ENCODE measurements around the gene SPDYE5. TPM values are rescaled to one million over a fixed set of nuclear protein-coding genes. Genes with fewer than 3 reads are reported as not detected.
"Not testable (repeated sequence)": the region's sequence is repeated elsewhere in the genome, so short reads cannot be mapped to it uniquely, and the experiment has no call there.

SPDYE5 gene, protein sequence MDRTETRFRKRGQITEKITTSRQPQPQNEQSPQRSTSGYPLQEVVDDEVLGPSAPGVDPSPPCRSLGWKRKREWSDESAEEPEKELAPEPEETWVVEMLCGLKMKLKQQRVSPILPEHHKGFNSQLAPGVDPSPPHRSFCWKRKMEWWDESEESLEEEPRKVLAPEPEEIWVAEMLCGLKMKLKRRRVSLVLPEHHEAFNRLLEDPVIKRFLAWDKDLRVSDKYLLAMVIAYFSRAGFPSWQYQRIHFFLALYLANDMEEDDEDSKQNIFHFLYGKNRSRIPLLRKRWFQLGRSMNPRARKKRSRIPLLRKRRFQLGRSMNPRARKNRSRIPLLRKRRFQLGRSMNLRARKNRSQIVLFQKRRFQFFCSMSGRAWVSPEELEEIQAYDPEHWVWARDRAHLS
- polyA plus RNA-seq (2013, experiment 1 of 4), result not detected
- polyA plus RNA-seq (2013, experiment 2 of 4), result not detected
- not detected for polyA plus RNA-seq (2013, experiment 3 of 4)
- polyA plus RNA-seq (2013, experiment 4 of 4), result not detected

DNA sequence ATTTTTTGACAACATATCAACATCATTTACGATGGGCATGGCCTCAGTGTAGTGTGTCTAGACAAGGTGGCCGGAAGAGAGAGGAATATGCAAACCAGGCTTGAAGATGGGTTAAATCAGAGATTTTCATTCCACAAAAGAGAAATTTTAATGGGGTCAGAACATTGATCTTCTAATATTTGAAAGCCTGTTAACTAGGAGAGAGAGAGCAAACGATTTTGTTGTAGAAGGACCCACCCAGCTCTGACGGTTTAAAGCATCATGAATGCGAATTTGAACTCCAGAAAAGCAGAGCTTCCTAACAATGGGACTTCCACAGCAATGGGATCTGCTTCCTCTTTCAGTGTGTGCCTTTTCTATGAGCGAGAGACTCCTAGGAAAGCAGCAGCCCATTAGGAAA lies at the start of gene SPDYE5:
TSS of gene SPDYE5 (plus strand) at position 301 of the 400 bp plus-strand sequence. CDS start 1,728 bp downstream, outside the sequence.
- H3K27me3 ChIP-seq (ENCODE audit: control insufficient read depth, insufficient read depth, low read length, poor library complexity, severe bottlenecking); H3K36me3 ChIP-seq (ENCODE audit: control insufficient read depth, insufficient read depth, low read length); H3K4me1 ChIP-seq (ENCODE audit: control insufficient read depth, insufficient read depth, low read length); H3K27ac ChIP-seq (ENCODE audit: insufficient read depth, low read depth, low read length, poor library complexity, severe bottlenecking); H3K4me3 ChIP-seq (ENCODE audit: insufficient read depth, low read depth, low read length); H3K9me3 ChIP-seq (ENCODE audit: control insufficient read depth, low read length): not testable (repeated sequence)
- WGBS, 2 experiments, result 89 to 98% methylated on average over 4 of the region's 6 CpGs

DNA sequence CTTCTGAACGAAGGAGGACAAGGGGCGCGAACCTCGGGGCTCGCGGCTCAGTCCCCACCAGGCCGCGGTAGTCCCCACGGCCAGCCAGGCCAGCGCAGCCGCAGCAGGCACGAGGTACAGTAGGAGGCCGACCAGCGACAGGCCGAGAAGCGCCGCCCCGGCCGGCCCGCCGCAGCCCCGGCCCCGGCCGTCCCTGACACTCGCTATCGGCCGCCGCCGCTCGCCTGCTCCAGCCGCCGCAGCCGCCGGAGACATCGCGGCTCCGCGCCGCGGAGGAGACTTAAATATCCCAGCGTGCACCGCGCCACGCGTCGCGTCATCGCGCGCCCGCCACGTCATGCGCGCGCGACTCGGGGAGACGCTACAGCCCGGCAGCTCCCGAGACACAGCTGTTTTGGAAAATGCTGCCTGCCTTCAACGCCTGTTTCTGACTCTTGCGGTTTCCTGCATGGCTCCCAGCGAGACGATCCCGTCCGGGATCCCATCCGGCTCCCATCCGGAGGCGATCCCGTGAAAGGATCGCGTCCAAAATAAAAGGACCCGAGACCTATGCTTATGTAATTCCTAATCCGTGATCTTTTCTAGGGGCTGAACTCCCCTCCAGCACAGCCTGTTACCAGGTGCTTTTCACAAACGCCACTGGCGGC lies 49.5 kb upstream of the SPDYE5 start:
- H3K27me3 ChIP-seq (ENCODE audit: control insufficient read depth, insufficient read depth, low read length, poor library complexity, severe bottlenecking); H3K9me3 ChIP-seq (ENCODE audit: control insufficient read depth, low read length); H3K4me1 ChIP-seq (ENCODE audit: control insufficient read depth, insufficient read depth, low read length): not testable (repeated sequence)
- 1% methylated on average over 22 to 27 of the region's 76 CpGs for WGBS, 2 experiments
- Histone ChIP-seq H3K4me3 (ENCODE audit: insufficient read depth, low read depth, low read length) (peak overlapping the region; percentile 45), H3K27ac (ENCODE audit: insufficient read depth, low read depth, low read length, poor library complexity, severe bottlenecking) (peak overlapping the region; percentile 67), H3K36me3 (ENCODE audit: control insufficient read depth, insufficient read depth, low read length) (peaks cover 12% of the 10 kb centered on the region)

DNA sequence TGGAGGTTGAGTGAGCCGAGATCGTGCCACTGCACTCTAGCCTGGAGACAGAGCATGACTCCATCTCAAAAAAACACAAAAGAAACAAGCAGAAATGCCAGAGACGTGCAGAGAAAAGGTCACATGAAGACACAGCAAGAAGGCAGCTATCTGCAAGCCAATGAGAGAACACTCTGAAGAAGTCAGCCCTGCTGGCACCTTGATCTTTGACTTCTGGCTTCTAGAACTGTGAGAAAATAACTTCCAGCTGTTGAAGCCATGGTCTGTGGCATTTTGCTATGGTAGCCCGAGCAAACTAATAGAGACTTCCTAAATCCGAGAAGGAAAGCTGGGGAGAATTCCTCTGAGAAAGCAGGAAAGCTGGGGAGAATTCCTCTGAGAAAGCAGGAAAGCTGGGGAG lies 42.2 kb upstream of the SPDYE5 start:
- not testable (repeated sequence) for H3K36me3 ChIP-seq (ENCODE audit: control insufficient read depth, insufficient read depth, low read length); H3K4me1 ChIP-seq (ENCODE audit: control insufficient read depth, insufficient read depth, low read length); H3K4me3 ChIP-seq (ENCODE audit: insufficient read depth, low read depth, low read length); H3K27ac ChIP-seq (ENCODE audit: insufficient read depth, low read depth, low read length, poor library complexity, severe bottlenecking); H3K27me3 ChIP-seq (ENCODE audit: control insufficient read depth, insufficient read depth, low read length, poor library complexity, severe bottlenecking); H3K9me3 ChIP-seq (ENCODE audit: control insufficient read depth, low read length)
- no CpG with 5 or more reads among the region's 5 CpGs for WGBS, 2 experiments

DNA sequence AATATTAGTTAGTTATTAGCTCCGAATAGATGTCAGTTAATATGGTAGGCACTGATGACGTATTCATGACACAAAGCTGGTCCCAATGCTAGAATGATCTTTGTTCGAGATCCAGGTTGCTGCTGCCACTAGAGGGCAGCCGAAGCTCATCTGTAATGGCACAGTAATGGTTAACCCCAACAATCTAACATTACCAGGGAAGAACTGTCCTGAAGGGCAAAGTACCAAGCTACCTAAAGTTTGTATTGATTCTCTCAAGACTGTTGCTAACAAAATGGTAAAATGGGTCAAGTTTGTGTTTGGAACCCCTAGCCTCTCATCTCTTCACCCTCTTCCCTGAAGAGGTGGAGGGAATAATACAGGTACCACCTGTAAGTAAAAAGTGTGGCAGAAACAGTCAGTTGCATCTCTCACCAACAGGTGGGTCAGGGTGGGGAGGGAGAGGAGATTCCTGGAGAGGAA lies 39.6 kb upstream of the SPDYE5 start:
- H3K27me3 ChIP-seq (ENCODE audit: control insufficient read depth, insufficient read depth, low read length, poor library complexity, severe bottlenecking); H3K27ac ChIP-seq (ENCODE audit: insufficient read depth, low read depth, low read length, poor library complexity, severe bottlenecking); H3K4me1 ChIP-seq (ENCODE audit: control insufficient read depth, insufficient read depth, low read length); H3K36me3 ChIP-seq (ENCODE audit: control insufficient read depth, insufficient read depth, low read length); H3K9me3 ChIP-seq (ENCODE audit: control insufficient read depth, low read length); H3K4me3 ChIP-seq (ENCODE audit: insufficient read depth, low read depth, low read length): not testable (repeated sequence)
- 28 to 55% methylated on average over 2 of the region's 4 CpGs for WGBS, 2 experiments

DNA sequence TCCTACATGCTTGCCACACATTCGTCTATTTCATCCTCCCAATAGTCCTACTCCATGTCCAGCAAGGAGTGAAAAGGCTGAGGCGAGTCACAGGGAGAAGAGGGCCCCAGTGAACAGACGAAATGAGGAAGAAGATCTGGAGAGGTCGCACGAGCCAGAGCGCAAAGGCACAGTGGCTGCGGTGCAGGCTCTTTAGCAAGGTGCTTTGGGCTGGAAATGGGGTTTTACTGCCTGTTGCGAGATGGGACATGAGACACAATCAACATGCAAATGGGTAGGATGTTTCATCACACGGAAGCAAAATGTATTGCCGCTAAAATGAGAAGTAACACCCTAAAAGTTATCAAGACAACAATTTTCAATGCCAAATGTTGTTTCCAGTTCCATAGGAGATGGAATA lies 35.7 kb upstream of the SPDYE5 start:
- not testable (repeated sequence) for H3K36me3 ChIP-seq (ENCODE audit: control insufficient read depth, insufficient read depth, low read length); H3K4me3 ChIP-seq (ENCODE audit: insufficient read depth, low read depth, low read length); H3K4me1 ChIP-seq (ENCODE audit: control insufficient read depth, insufficient read depth, low read length); H3K27ac ChIP-seq (ENCODE audit: insufficient read depth, low read depth, low read length, poor library complexity, severe bottlenecking); H3K9me3 ChIP-seq (ENCODE audit: control insufficient read depth, low read length); H3K27me3 ChIP-seq (ENCODE audit: control insufficient read depth, insufficient read depth, low read length, poor library complexity, severe bottlenecking)
- 97 to 98% methylated on average over 5 to 6 of the region's 10 CpGs for WGBS, 2 experiments

DNA sequence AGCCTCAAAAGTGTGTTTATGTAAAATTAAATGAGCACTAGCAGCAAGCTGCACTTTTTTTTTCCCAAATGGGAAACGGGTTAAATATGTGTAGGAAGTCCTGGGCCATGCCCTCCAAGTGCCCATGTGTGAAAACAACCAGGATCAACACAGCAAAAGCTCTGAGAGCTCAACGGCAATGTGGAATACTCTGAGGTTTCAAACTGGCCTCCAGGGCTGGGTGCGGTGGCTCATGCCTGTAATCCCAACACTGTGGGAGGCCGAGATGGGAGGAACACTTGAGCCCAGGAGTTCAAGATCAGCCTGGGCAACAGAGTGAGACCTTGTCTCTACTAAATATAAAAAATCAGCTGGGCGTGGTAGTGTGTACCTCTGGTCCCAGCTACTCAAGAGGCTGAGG lies 34.1 kb upstream of the SPDYE5 start:
- not testable (repeated sequence) for H3K27me3 ChIP-seq (ENCODE audit: control insufficient read depth, insufficient read depth, low read length, poor library complexity, severe bottlenecking); H3K9me3 ChIP-seq (ENCODE audit: control insufficient read depth, low read length); H3K36me3 ChIP-seq (ENCODE audit: control insufficient read depth, insufficient read depth, low read length); H3K27ac ChIP-seq (ENCODE audit: insufficient read depth, low read depth, low read length, poor library complexity, severe bottlenecking); H3K4me3 ChIP-seq (ENCODE audit: insufficient read depth, low read depth, low read length); H3K4me1 ChIP-seq (ENCODE audit: control insufficient read depth, insufficient read depth, low read length)
- WGBS, 2 experiments, result no CpG with 5 or more reads among the region's 5 CpGs

DNA sequence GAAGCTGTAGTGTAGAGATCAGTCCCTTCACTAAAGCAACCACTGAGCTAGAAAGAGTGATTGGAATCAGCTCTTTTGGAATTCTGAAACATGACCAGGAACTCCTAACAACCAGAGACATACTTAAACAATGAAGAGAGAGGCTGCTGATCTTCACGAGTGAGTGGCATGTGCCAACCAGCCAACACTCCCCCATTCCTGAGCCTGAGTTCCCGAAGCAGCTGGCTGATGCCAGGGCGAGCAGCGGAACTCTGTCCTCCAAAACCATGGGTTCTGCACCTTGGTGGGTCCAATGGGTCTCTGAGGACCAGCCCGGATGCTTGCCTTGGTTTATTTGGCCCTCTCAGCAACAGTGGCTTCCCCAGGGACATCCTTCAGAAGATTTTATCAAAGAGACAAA lies 31.6 kb upstream of the SPDYE5 start:
- not testable (repeated sequence) for H3K9me3 ChIP-seq (ENCODE audit: control insufficient read depth, low read length); H3K4me1 ChIP-seq (ENCODE audit: control insufficient read depth, insufficient read depth, low read length); H3K27ac ChIP-seq (ENCODE audit: insufficient read depth, low read depth, low read length, poor library complexity, severe bottlenecking); H3K27me3 ChIP-seq (ENCODE audit: control insufficient read depth, insufficient read depth, low read length, poor library complexity, severe bottlenecking); H3K36me3 ChIP-seq (ENCODE audit: control insufficient read depth, insufficient read depth, low read length); H3K4me3 ChIP-seq (ENCODE audit: insufficient read depth, low read depth, low read length)
- 75% methylated on average over 4 of the region's 5 CpGs; no CpG with 5 or more reads in 1 of the 2 experiments for WGBS, 2 experiments

DNA sequence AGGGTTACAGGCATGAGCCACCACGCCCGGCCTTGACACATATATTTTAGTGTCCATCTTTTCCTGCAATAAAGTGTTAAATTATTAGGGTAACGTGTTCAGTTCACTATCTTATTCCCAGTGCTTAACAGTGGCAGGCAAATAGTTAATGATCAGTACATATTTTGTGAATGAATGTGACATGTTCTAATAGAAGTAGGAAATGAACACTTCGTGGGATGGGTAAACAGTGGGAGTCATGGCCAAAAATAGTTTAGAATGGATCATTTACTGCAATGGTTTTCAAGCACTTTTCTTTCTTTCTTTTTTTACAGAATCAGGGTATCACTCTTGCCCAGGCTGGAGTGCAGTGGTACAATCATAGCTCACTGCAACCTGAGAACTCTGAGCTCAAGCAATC lies 22.0 kb upstream of the SPDYE5 start:
- not testable (repeated sequence) for H3K27me3 ChIP-seq (ENCODE audit: control insufficient read depth, insufficient read depth, low read length, poor library complexity, severe bottlenecking)

DNA sequence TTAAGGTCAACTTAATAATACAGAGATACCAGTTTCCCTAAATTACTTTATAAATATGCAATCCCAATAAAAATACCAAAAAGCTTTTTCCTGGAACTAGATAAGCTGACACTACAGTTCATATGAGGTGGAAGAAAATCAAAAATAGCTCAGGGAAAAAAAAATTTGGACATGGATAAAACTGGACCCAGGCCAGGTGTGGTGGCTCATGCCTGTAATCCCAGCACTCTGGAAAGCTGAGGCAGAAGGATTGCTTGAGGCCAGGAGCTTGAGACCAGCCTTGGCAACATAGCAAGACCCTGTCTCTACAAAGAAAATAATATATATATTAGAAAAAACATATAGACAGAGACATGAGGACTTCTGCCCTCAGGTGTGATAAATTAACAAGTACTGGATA lies 14.7 kb upstream of the SPDYE5 start:
- not testable (repeated sequence) for H3K36me3 ChIP-seq (ENCODE audit: control insufficient read depth, insufficient read depth, low read length); H3K9me3 ChIP-seq (ENCODE audit: control insufficient read depth, low read length); H3K4me1 ChIP-seq (ENCODE audit: control insufficient read depth, insufficient read depth, low read length); H3K27ac ChIP-seq (ENCODE audit: insufficient read depth, low read depth, low read length, poor library complexity, severe bottlenecking); H3K27me3 ChIP-seq (ENCODE audit: control insufficient read depth, insufficient read depth, low read length, poor library complexity, severe bottlenecking); H3K4me3 ChIP-seq (ENCODE audit: insufficient read depth, low read depth, low read length)

More for the DNA sequence above, 22.0 kb upstream of the SPDYE5 start:
- H3K36me3 ChIP-seq (ENCODE audit: control insufficient read depth, insufficient read depth, low read length), result peaks cover 10% of the 10 kb centered on the region
- no CpG with 5 or more reads among the region's 4 CpGs for WGBS, 2 experiments
- not testable (repeated sequence) for H3K9me3 ChIP-seq (ENCODE audit: control insufficient read depth, low read length); H3K4me3 ChIP-seq (ENCODE audit: insufficient read depth, low read depth, low read length); H3K27ac ChIP-seq (ENCODE audit: insufficient read depth, low read depth, low read length, poor library complexity, severe bottlenecking); H3K4me1 ChIP-seq (ENCODE audit: control insufficient read depth, insufficient read depth, low read length)

DNA sequence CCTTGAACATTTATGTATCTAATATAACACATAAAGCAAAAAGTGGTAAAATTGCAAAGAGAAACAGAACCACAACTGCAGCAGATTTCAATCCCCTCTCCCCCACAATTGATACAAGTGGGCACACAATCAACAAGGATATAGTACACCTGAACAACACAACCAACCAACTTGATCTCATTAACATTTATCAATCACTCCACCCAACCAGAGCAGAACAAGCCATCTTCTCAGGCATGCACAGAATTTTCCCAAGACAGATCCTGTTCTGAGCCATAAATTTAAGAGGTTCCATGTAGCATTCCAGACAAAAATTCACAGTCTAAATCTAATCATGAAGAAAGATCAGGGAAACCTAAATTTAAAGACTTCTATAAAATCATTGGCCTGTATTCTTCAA lies 11.8 kb upstream of the SPDYE5 start:
- not testable (repeated sequence) for H3K4me3 ChIP-seq (ENCODE audit: insufficient read depth, low read depth, low read length); H3K4me1 ChIP-seq (ENCODE audit: control insufficient read depth, insufficient read depth, low read length); H3K9me3 ChIP-seq (ENCODE audit: control insufficient read depth, low read length); H3K27ac ChIP-seq (ENCODE audit: insufficient read depth, low read depth, low read length, poor library complexity, severe bottlenecking); H3K27me3 ChIP-seq (ENCODE audit: control insufficient read depth, insufficient read depth, low read length, poor library complexity, severe bottlenecking); H3K36me3 ChIP-seq (ENCODE audit: control insufficient read depth, insufficient read depth, low read length)
